HG03442 (cell line): ENCODE results near the gene S1PR5.
A peak's percentile ranks its signal among the peaks of the same experiment; 100 is the strongest.
"Not testable (repeated sequence)": the region's sequence is repeated elsewhere in the genome, so short reads cannot be mapped to it uniquely, and the experiment has no call there.

ENCODE experiments used
- ATAC-seq: cut with Tn5 transposase; IDR thresholded peaks from one replicate; pipeline ENCODE4 v1.9.1; 2021; ENCODE audit warnings: mild to moderate bottlenecking, moderate library complexity; ENCODE audit not compliant: unreplicated experiment

The S1PR5 gene

GRCh38 chr19:10544753-10545251, 27.6 kb upstream of the S1PR5 start:
- ATAC-seq: no peak

DNA sequence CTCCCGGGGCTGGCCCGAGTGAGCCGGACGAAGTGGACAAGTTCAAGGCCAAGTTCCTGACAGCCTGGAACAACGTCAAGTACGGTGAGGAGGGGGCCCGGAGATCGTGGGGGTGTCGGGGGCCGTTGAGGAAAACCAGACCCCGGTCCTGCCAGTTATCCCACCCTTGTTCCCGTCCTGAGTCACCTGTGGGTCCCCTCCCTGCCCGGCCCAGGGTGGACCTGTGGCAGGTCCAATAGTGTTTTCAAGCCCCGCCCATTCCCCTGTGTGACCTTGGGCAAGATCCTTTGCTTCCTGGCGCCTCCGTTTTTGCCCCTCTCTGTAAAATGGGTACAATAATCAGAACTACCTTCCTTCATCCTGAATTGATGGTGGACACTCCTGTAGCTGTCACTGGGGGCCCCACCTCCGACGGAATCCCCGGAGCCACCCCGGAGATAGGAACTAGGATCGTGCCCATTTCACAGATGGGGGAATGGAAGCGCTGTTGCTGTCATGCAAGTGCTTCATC, 27.1 kb upstream of the S1PR5 start:
- ATAC-seq: peak; percentile 22

GRCh38 chr19:10543420-10544241, 26.4 kb upstream of the S1PR5 start, which contains the start of gene ATG4D:
ATG4D (plus strand) TSS chr19:10543904; CDS start chr19:10544091, 187 bp downstream.
- peak; percentile 62 for ATAC-seq

GRCh38 chr19:10543059-10543419, 25.8 kb upstream of the S1PR5 start:
- ATAC-seq: no peak

- not testable (repeated sequence) for ATAC-seq
Measured at GRCh38 chr19:10539016-10539415, 21.8 kb upstream of the S1PR5 start.

DNA sequence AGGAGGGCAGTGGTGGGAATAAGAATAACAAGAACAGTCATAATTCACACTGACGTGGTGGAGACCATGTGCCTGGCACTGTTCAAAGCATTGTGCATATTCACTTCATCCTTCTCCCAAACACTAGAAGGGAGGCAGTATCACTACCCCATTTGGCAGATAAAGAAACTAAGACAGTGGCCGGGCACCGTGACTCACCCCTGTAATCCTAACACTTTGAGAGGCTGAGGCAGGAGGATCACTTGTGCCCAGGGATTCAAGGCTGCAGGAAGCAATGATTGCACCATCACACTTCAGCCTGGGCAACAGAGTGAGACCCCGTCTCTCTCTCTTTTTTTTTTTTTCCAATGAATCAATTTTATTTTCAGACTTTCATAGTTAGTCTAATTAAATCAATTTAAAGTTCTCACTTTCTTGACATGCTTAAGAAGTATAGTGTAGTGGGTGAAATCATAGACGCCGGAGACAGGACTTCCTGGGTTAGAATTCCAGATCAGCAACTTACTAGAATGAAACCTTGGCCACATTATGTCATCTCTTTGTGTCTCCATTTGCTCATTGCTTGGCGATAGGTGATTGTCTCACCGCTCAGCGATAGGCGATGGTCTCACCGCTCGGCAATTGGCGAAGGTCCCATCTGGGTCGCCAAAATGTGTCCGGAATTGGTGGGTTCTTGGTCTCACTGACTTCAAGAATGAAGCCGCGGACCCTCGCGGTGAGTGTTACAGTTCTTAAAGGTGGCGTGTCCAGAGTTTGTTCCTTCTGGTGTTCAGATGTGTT, 21.1 kb upstream of the S1PR5 start:
- ATAC-seq: no peak

DNA sequence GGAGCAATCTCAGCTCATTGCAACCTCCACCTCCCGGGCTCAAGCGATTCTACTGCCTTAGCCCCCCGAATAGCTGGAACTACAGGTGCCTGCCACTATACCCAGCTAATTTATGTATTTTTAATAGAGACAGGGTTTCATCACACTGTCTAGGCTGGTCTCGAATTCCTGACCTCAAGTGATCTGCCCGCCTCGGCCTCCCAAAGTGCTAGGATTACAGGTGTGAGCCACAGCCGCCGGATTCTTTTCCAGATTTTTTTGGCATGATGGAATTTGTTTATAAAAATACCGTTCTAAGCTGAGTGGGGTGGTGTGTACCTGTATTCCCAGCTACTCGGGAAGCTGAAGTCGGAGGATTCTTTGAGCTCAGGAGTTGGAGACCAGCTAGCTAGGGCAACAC, 20.4 kb upstream of the S1PR5 start:
- no peak for ATAC-seq

- no peak for ATAC-seq
Measured at GRCh38 chr19:10535613-10536012, 18.4 kb upstream of the S1PR5 start.

- no peak for ATAC-seq
Measured at GRCh38 chr19:10533646-10534386, 16.6 kb upstream of the S1PR5 start.

- ATAC-seq: no peak
Measured at GRCh38 chr19:10532457-10532856, 15.2 kb upstream of the S1PR5 start.

DNA sequence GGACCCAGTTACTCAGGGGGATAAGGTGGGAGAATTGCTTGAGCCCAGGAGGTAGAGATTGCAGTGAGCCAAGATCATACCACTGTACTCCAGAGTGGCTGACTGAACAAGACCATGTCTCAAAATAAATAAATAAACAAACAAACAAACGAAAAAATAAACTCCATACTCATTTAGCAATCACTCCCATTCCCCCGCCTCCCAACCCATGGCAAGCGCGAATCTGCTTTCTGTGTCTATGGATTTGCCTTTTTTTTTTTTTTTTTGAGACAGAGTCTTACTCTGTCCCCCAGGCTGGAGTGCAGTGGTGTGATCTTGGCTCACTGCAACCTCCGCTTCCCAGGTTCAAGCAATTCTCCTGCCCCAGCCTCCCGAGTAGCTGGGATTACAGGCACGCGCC, 9.6 kb upstream of the S1PR5 start:
- ATAC-seq: not testable (repeated sequence)

DNA sequence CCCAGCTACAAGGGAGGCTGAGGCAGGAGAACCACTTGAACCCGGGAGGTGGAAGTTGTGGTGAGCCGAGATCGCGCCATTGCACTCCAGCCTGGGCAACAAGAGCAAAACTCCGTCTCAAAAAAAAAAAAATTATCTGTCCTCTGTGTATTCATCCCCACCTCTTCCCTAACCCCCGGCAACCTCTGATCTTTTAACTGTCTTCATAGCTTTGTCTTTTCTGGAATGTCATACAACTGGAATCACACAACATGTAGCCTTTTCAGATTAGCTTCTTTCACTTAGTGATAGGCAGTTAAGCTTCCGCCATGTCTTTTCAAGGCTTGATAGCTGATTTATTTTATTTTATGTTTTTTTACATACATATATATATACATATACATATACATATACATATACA, 8.4 kb upstream of the S1PR5 start:
- ATAC-seq: no peak

- ATAC-seq: no peak
Measured at GRCh38 chr19:10523135-10523636, 5.9 kb upstream of the S1PR5 start.

DNA sequence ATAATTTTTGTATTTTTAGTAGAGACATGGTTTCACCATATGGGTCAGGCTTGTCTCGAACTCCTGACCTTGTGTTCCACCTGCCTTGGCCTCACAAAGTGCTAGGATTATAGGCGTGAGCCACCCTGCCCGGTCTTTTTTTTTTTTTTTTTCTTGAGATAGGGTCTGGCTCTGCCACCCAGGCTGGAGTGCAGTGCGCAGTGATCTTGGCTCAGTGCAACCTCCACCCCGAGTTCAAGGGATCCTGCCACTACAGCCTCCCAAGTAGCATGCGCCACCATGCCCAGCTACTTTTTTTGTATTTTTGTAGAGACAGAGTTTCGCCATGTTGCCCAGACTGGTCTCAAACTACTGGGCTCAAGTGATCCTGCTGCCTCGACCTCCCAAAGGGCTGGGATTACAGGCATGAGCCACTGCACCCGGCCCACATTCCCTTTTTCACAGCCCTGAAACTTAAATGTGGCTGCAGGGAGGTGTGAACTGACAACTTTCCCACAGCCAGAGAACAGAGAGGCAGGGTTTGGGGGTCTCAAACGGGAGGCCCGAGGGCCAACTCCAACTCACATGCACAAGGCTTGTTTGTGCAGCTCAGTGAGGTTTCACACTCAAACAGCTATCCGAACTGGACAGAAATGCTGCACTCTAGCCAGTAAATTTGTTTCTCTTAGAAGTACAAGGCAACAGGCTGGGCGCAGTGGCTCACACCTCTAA, 4.4 kb upstream of the S1PR5 start:
- ATAC-seq: no peak

GRCh38 chr19:10520652-10521318, 3.5 kb upstream of the S1PR5 start:
- ATAC-seq: no peak

DNA sequence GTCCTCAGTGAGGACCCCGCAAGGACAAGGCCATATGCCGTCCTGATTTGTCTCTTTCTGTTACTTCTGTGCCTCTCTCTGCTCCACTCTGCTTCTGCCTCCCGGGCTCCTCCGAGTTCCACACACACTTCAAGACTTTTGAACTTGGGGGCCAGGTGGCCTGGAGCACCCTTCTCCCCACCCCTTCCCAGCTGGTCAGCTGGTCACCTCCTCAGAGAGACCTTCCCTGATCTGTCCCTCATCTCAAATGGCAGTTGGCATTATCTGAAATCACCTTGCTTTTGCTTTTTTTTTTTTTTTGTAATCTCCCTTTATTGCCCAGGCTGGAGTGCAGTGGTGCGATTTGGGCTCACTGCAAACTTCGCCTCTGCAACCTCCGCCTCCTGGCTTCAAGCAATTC, 2.2 kb upstream of the S1PR5 start:
- ATAC-seq: no peak

- ATAC-seq: no peak
Measured at GRCh38 chr19:10518444-10519361, 1.5 kb upstream of the S1PR5 start.

DNA sequence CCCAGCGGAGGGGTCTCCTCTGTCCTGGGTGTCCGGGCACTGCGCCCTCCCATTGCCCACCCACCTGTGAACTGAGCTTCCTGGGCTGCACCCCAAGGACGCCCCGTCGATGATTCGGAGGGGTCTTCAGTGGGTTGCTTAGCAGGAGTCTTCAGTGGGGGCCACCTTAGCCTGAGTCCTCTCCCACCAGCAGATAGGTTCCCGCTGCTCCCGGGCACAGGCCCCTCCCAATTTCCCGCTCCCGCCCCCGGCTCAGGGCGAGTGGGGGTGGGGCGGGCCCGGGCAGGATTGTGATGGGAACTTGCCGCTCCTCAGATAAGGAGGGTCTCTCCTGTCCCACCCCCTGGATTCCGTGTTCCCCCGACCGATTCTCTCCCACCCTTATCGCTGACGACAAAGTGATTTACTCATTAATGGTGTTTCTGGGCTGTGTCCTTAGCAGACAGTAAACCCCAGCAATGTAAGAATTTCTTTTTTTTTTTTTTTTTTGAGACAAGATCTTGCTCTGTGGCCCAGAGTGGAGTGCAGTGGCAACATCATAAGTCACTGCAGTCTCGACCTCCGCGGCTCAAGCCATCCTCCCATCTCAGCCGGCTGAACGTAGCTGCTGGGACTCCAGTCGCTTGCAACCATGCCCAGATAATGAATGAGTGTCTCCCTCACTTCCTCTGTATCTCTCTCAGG, 655 bp upstream of the S1PR5 start:
- ATAC-seq: no peak
